Bronchial epithelial cell (primary cell): ENCODE measurements around the gene FNDC3B. TPM values are rescaled to one million over a fixed set of nuclear protein-coding genes. Genes with fewer than 3 reads are reported as not detected.
A peak's percentile ranks its signal among the peaks of the same experiment; 100 is the strongest.

ENCODE experiments used
- DNase-seq: peaks from one replicate; pipeline ENCODE4 v3.0.0-alpha.2; 2010; ENCODE audit warnings: low read depth
- FAIRE-seq: peaks from 2 replicates; lab custom pipeline; 2011; peaks lifted over from hg19 to GRCh38; lab: Jason Lieb, UNC
- H3K27me3 ChIP-seq: 2 replicates; pipeline ENCODE4 v1.5.1; 2011; ENCODE audit warnings: low read length; ENCODE audit not compliant: control insufficient read depth, insufficient read depth
- H3K36me3 ChIP-seq: 2 replicates; pipeline ENCODE4 v1.5.1; 2011; ENCODE audit warnings: low read length; ENCODE audit not compliant: control insufficient read depth, insufficient read depth
- H3K4me3 ChIP-seq: 2 replicates; pipeline ENCODE4 v1.5.1; 2011; ENCODE audit warnings: mild to moderate bottlenecking, low read depth, low read length, control low read depth
- CTCF ChIP-seq: IDR thresholded peaks from 2 replicates; pipeline ENCODE4 v1.5.1; 2011; ENCODE audit warnings: mild to moderate bottlenecking, moderate library complexity, low read length, control low read depth, inconsistent platforms; ENCODE audit not compliant: insufficient read depth, severe bottlenecking
- total RNA-seq: library from RNA; depleted of rRNA; stranded (reverse); fragments of >200 nt; gene quantifications from 2 replicates; pipeline ENCODE4 v1.2.1, GENCODE V29; 2014

The FNDC3B gene
- total RNA-seq, 1 donor from 2014 or later: 39.2 TPM

GRCh38 chr3:172376881-172377280 lies 337.5 kb downstream of the FNDC3B start:
- TF ChIP-seq CTCF: no peak
- no peak for FAIRE-seq
- no peak for DNase-seq
- H3K27me3 ChIP-seq: no peaks in the 10 kb centered on the region
- peaks cover 11% of the 10 kb centered on the region for H3K36me3 ChIP-seq
- no peak overlapping the region for H3K4me3 ChIP-seq

GRCh38 chr3:172378439-172378838 lies 339.1 kb downstream of the FNDC3B start:
- Histone ChIP-seq H3K27me3 (no peaks in the 10 kb centered on the region), H3K36me3 (peaks cover 11% of the 10 kb centered on the region), H3K4me3 (no peak overlapping the region)
- FAIRE-seq: no peak
- no peak for DNase-seq
- no peak for TF ChIP-seq CTCF

- Histone ChIP-seq H3K4me3 (no peak overlapping the region), H3K36me3 (peaks cover 11% of the 10 kb centered on the region), H3K27me3 (no peaks in the 10 kb centered on the region)
- FAIRE-seq: no peak
- no peak for TF ChIP-seq CTCF
- no peak for DNase-seq
These were observed 340.0 kb downstream of the FNDC3B start for GRCh38 chr3:172379372-172379771.

GRCh38 chr3:172380632-172381031 lies 341.3 kb downstream of the FNDC3B start:
- Histone ChIP-seq H3K4me3 (no peak overlapping the region), H3K27me3 (no peaks in the 10 kb centered on the region), H3K36me3 (peaks cover 7% of the 10 kb centered on the region)
- FAIRE-seq (no peak), DNase-seq (no peak)
- no peak for TF ChIP-seq CTCF

- DNase-seq (peak; percentile 59), FAIRE-seq (no peak)
- TF ChIP-seq CTCF: no peak
- Histone ChIP-seq H3K4me3 (no peak overlapping the region), H3K27me3 (no peaks in the 10 kb centered on the region), H3K36me3 (peaks cover 7% of the 10 kb centered on the region)
These were observed 344.0 kb downstream of the FNDC3B start for GRCh38 chr3:172383306-172383796.

- FAIRE-seq (no peak), DNase-seq (no peak)
- no peak overlapping the region for H3K4me3 ChIP-seq
- no peak for TF ChIP-seq CTCF
- peaks cover 2% of the 10 kb centered on the region for H3K36me3 ChIP-seq
- H3K27me3 ChIP-seq: no peaks in the 10 kb centered on the region
These were observed 345.5 kb downstream of the FNDC3B start for GRCh38 chr3:172384836-172385235.
